HG03342 (cell line): ENCODE results near the gene SMIM22.

ENCODE experiments used
- ATAC-seq: cut with Tn5 transposase; IDR thresholded peaks from one replicate; pipeline ENCODE4 v1.9.1; 2021; ENCODE audit warnings: mild to moderate bottlenecking, moderate library complexity; ENCODE audit not compliant: unreplicated experiment

Gene SMIM22

GRCh38 chr16:4814542-4815173 lies 19.5 kb downstream of the SMIM22 start:
- ATAC-seq: no peak

GRCh38 chr16:4820652-4821051 lies 25.5 kb downstream of the SMIM22 start:
- ATAC-seq: no peak

- no peak for ATAC-seq
Observed at GRCh38 chr16:4825196-4825595, 30.0 kb downstream of the SMIM22 start.

GRCh38 chr16:4826526-4826925 lies 31.4 kb downstream of the SMIM22 start:
- no peak for ATAC-seq

GRCh38 chr16:4826980-4827379 lies 31.8 kb downstream of the SMIM22 start:
- ATAC-seq: no peak

GRCh38 chr16:4828567-4829321 lies 33.6 kb downstream of the SMIM22 start:
- ATAC-seq: no peak

- no peak for ATAC-seq
Observed at GRCh38 chr16:4830408-4830807, 35.2 kb downstream of the SMIM22 start.

GRCh38 chr16:4831616-4832015 lies 36.4 kb downstream of the SMIM22 start:
- ATAC-seq: no peak

- ATAC-seq: no peak
Observed at GRCh38 chr16:4832698-4833343, 37.7 kb downstream of the SMIM22 start.

GRCh38 chr16:4833584-4833983 lies 38.4 kb downstream of the SMIM22 start:
- ATAC-seq: no peak

- no peak for ATAC-seq
Observed at GRCh38 chr16:4836727-4837126, 41.6 kb downstream of the SMIM22 start.

GRCh38 chr16:4837733-4838501 lies 42.7 kb downstream of the SMIM22 start:
- ATAC-seq: no peak

- no peak for ATAC-seq
Observed at GRCh38 chr16:4839942-4840341, 44.8 kb downstream of the SMIM22 start.

GRCh38 chr16:4840984-4841383 lies 45.8 kb downstream of the SMIM22 start:
- no peak for ATAC-seq
